Transverse colon (tissue), 4 donors: Measurements from ENCODE around the gene HIPK2. TPM values are rescaled to one million over a fixed set of nuclear protein-coding genes. Genes with fewer than 3 reads are reported as not detected.
A peak's percentile ranks its signal among the peaks of the same experiment; 100 is the strongest.

ENCODE experiments used
- DNase-seq: peaks from one replicate; pipeline ENCODE4 v3.0.0-alpha.2; 2019
- H3K27ac ChIP-seq, 4 donors: fragments of 200-600 bp; sonication (generic); 2 replicates each; pipeline ENCODE4 v1.5.1; 2016 to 2018; ENCODE audit warnings: inconsistent platforms in 4 of 4
- H3K27me3 ChIP-seq: fragments of 200-600 bp; sonication (generic); 2 replicates; pipeline ENCODE4 v1.5.1; 2017; ENCODE audit warnings: inconsistent platforms
- H3K36me3 ChIP-seq, 4 donors: fragments of 200-600 bp; sonication (generic); 2 replicates each; pipeline ENCODE4 v1.5.1; 2017 to 2019; ENCODE audit warnings: inconsistent platforms in 4 of 4
- H3K4me1 ChIP-seq, 4 donors: fragments of 200-600 bp; sonication (generic); 2 replicates each; pipeline ENCODE4 v1.5.1; 2017 to 2020; ENCODE audit warnings: inconsistent platforms in 4 of 4
- H3K4me3 ChIP-seq, 4 donors: fragments of 200-600 bp; sonication (generic); 1 replicate in 1 of 4; 2 replicates in 3 of 4; pipeline versions ENCODE4 v1.5.1 to v1.6.1; 2017 to 2019; ENCODE audit warnings: inconsistent platforms in 4 of 4
- H3K9me3 ChIP-seq, 2 donors: fragments of 200-600 bp; sonication (generic); 2 replicates each; pipeline ENCODE4 v1.5.1; 2017 to 2019; ENCODE audit warnings: inconsistent platforms in 2 of 2
- CTCF ChIP-seq, 5 experiments: fragments of 200-600 bp in 3 of 5; fragments of 450-650 bp in 2 of 5; sonication (generic) in 3 of 5; IDR thresholded peaks; 1 replicate in 2 of 5; 2 replicates in 3 of 5; pipeline ENCODE4 v1.5.1; 2016 to 2017; ENCODE audit warnings: antibody characterized with exemption in 5 of 5, inconsistent platforms in 3 of 5, mild to moderate bottlenecking in 2 of 5, moderate library complexity in 1 of 5
- EP300 ChIP-seq: sonication (generic); formaldehyde crosslinking; IDR thresholded peaks from one replicate; pipeline ENCODE4 v1.6.1; 2017; ENCODE audit warnings: antibody characterized with exemption, low read depth
- POLR2A ChIP-seq: fragments of 450-650 bp; IDR thresholded peaks from one replicate; pipeline ENCODE4 v1.6.1; 2016; ENCODE audit warnings: antibody characterized with exemption, mild to moderate bottlenecking, moderate library complexity
- POLR2AphosphoS5 ChIP-seq, 3 donors: sonication (generic); formaldehyde crosslinking; IDR thresholded peaks; one replicate each; pipeline ENCODE4 v1.6.1; 2016; ENCODE audit warnings: antibody characterized with exemption in 3 of 3
- WGBS, 2 donors: methylation state at CpG; one replicate each; pipeline ENCODE4 v1.1.5; 2018; ENCODE audit warnings: low coverage in 1 of 2; 5-methylcytosine and 5-hydroxymethylcytosine counted together
- in situ Hi-C, 4 donors: fragments of 200-750 bp; cut with MboI; loops; one replicate each; pipeline versions ENCODE4 v1.15.0 to v1.15.1; 2017; ENCODE audit warnings: low sequenced_read_pairs in 3 of 4, low pct_ligation_motif_present in 1 of 4, low pct_unique_long_range_greater_than_20kb in 1 of 4
- intact Hi-C: fragments of 100-400 bp; cut with DNase I; formaldehyde crosslinking; loops from one replicate; pipeline ENCODE4 v1.15.1; 2023; ENCODE audit warnings: low total_unique reads
- total RNA-seq, 4 donors: library from RNA; depleted of rRNA; stranded (reverse); fragments of >200 nt; gene quantifications; one replicate each; pipeline ENCODE4 v1.1.0, GENCODE V29; 2016

Gene HIPK2
- total RNA-seq, 4 donors from 2014 or later = 27.3 to 40.3 (median 33.6) TPM

GRCh38 chr7:139645572-139646523 is 131.9 kb downstream of the HIPK2 start:
- intact Hi-C loops (loop anchor here (2.0 to 10.0 kb wide), 2 partner anchors 129 to 357 kb away; partner anchors contain the start of gene HIPK2), in situ Hi-C loops (loop anchor here (5.0 to 10.0 kb wide), 3 partner anchors 351 to 359 kb away; no protein-coding TSS in a partner anchor)
- H3K36me3 ChIP-seq = no peaks in the 10 kb centered on the region
- no peaks in the 10 kb centered on the region for H3K9me3 ChIP-seq
- H3K4me1 ChIP-seq = peaks cover 0 to 27% (median 1%) of the 10 kb centered on the region in 4 donors
- no peak overlapping the region for H3K27ac ChIP-seq
- H3K4me3 ChIP-seq = no peak overlapping the region
- H3K27me3 ChIP-seq = no peaks in the 10 kb centered on the region
- WGBS, 2 donors = 56 to 89% methylated on average over 8 to 19 of the region's 19 CpGs
- DNase-seq = peak; percentile 88
- peak; percentile 87 to 94 (median 91) for TF ChIP-seq CTCF (IDR thresholded peaks at IDR 0.05)
- no peak for TF ChIP-seq POLR2A

GRCh38 chr7:139643951-139644585 is 133.7 kb downstream of the HIPK2 start:
- TF ChIP-seq POLR2AphosphoS5 (IDR thresholded peaks at IDR 0.05) (no peak), POLR2A (no peak), EP300 (no peak), CTCF (IDR thresholded peaks at IDR 0.05) (no peak)
- Histone ChIP-seq H3K27ac (no peak overlapping the region), H3K27me3 (no peaks in the 10 kb centered on the region), H3K36me3 (no peaks in the 10 kb centered on the region), H3K9me3 (no peaks in the 10 kb centered on the region), H3K4me1 (peaks cover 0 to 20% (median 1%) of the 10 kb centered on the region in 4 donors), H3K4me3 (no peak overlapping the region)
- 80 to 92% methylated on average over 1 to 6 of the region's 6 CpGs for WGBS, 2 donors
- intact Hi-C loops (loop anchor here (2.0 to 10.0 kb wide), 2 partner anchors 131 to 359 kb away; partner anchors contain the start of gene HIPK2), in situ Hi-C loops (loop anchor here in 2 of 4 donors (10.0 kb wide), 1 partner anchor 361 kb away; no protein-coding TSS in a partner anchor)
- no peak for DNase-seq

- Histone ChIP-seq H3K36me3 (no peaks in the 10 kb centered on the region), H3K27ac (no peak overlapping the region), H3K27me3 (no peaks in the 10 kb centered on the region), H3K9me3 (no peaks in the 10 kb centered on the region), H3K4me3 (no peak overlapping the region), H3K4me1 (peaks cover 0 to 18% (median 1%) of the 10 kb centered on the region in 4 donors)
- 70 to 86% methylated on average over 4 of the region's 4 CpGs for WGBS, 2 donors
- no peak for TF ChIP-seq POLR2AphosphoS5 (IDR thresholded peaks at IDR 0.05)
- TF ChIP-seq EP300 = no peak
- no peak for TF ChIP-seq POLR2A
- TF ChIP-seq CTCF (IDR thresholded peaks at IDR 0.05) = no peak
- no peak for DNase-seq
- intact Hi-C loops = loop anchor here (10.0 kb wide), 1 partner anchor 133 kb away; the partner anchor contains the start of gene HIPK2
- in situ Hi-C loops = loop anchor here in 2 of 4 donors (10.0 kb wide), 1 partner anchor 363 kb away; no protein-coding TSS in a partner anchor
Measured at GRCh38 chr7:139642283-139642682, 135.5 kb downstream of the HIPK2 start.
